SK-N-SH treated with all-trans-retinoic acid at 6 μM for 48 hours (cell line): ENCODE results near the gene CLEC2D.

ENCODE experiments used
- ATAC-seq: fragments of 200-7000 bp; cut with Tn5 transposase; 3 replicates; pipeline ENCODE4 v1.9.1; 2020; ENCODE audit warnings: mild to moderate bottlenecking, moderate library complexity
- ARNTL ChIP-seq: fragments of 450-650 bp; formaldehyde crosslinking; IDR thresholded peaks from 2 replicates; pipeline ENCODE4 v1.5.0; 2020; ENCODE audit warnings: low read depth, mild to moderate bottlenecking, moderate library complexity, borderline replicate concordance
- BACH2 ChIP-seq: fragments of 250-450 bp; sonication (Bioruptor Pico); IDR thresholded peaks from 2 replicates; pipeline ENCODE4 v1.9.0; 2021; ENCODE audit warnings: mild to moderate bottlenecking, borderline replicate concordance
- CSDC2 ChIP-seq: fragments of 250-450 bp; sonication (Bioruptor Pico); IDR thresholded peaks from 2 replicates; pipeline ENCODE4 v1.5.0; 2020; ENCODE audit warnings: mild to moderate bottlenecking, moderate library complexity
- ESRRG ChIP-seq: fragments of 250-450 bp; sonication (Bioruptor Pico); IDR thresholded peaks from 2 replicates; pipeline ENCODE4 v1.6.1; 2021; ENCODE audit warnings: mild to moderate bottlenecking
- GLIS3 ChIP-seq: fragments of 250-450 bp; sonication (Bioruptor Pico); IDR thresholded peaks from 2 replicates; pipeline ENCODE4 v1.5.0; 2020; ENCODE audit warnings: mild to moderate bottlenecking, moderate library complexity
- ISL1 ChIP-seq: fragments of 250-450 bp; sonication (Bioruptor Pico); IDR thresholded peaks from 2 replicates; pipeline ENCODE4 v2.1.2; 2022; ENCODE audit warnings: mild to moderate bottlenecking, moderate library complexity
- OSR1 ChIP-seq: fragments of 250-450 bp; sonication (Bioruptor Pico); IDR thresholded peaks from 2 replicates; pipeline ENCODE4 v1.8.0; 2022; ENCODE audit warnings: moderate library complexity, mild to moderate bottlenecking, inconsistent platforms
- PPARA ChIP-seq: fragments of 250-450 bp; sonication (Bioruptor Pico); IDR thresholded peaks from 2 replicates; pipeline ENCODE4 v1.5.0; 2020; ENCODE audit warnings: mild to moderate bottlenecking, borderline replicate concordance
- SNAI2 ChIP-seq: fragments of 250-450 bp; sonication (Bioruptor Pico); IDR thresholded peaks from 2 replicates; pipeline ENCODE4 v1.5.0; 2020; ENCODE audit warnings: mild to moderate bottlenecking, moderate library complexity
- TCF4 ChIP-seq: fragments of 250-450 bp; sonication (Bioruptor Pico); IDR thresholded peaks from 2 replicates; pipeline ENCODE4 v1.8.0; 2021; ENCODE audit warnings: mild to moderate bottlenecking, moderate library complexity, borderline replicate concordance
- TOX ChIP-seq: fragments of 250-450 bp; sonication (Bioruptor Pico); IDR thresholded peaks from 2 replicates; pipeline ENCODE4 v1.8.0; 2021; ENCODE audit warnings: mild to moderate bottlenecking, moderate library complexity, borderline replicate concordance
- ZC3H10 ChIP-seq: fragments of 250-450 bp; sonication (Bioruptor Pico); IDR thresholded peaks from 2 replicates; pipeline ENCODE4 v1.5.1; 2021; ENCODE audit warnings: mild to moderate bottlenecking, moderate library complexity
- ZFP3 ChIP-seq: fragments of 250-450 bp; sonication (Bioruptor Pico); IDR thresholded peaks from 2 replicates; pipeline ENCODE4 v1.5.0; 2020; ENCODE audit warnings: mild to moderate bottlenecking, moderate library complexity
- ZFP30 ChIP-seq: fragments of 450-650 bp; formaldehyde crosslinking; IDR thresholded peaks from 2 replicates; pipeline ENCODE4 v1.5.0; 2022; ENCODE audit warnings: mild to moderate bottlenecking, moderate library complexity
- ZNF8 ChIP-seq: fragments of 450-650 bp; formaldehyde crosslinking; IDR thresholded peaks from 2 replicates; pipeline ENCODE4 v1.5.0; 2020; ENCODE audit warnings: mild to moderate bottlenecking, moderate library complexity
- TF ChIP-seq, protein P1 (sequence below): fragments of 250-450 bp; sonication (Bioruptor Pico); IDR thresholded peaks from 2 replicates; pipeline ENCODE4 v1.5.1; 2021; ENCODE audit warnings: mild to moderate bottlenecking, moderate library complexity
- TF ChIP-seq, protein P2 (sequence below): fragments of 250-450 bp; sonication (Bioruptor Pico); IDR thresholded peaks from 2 replicates; pipeline ENCODE4 v1.5.1; 2020; ENCODE audit warnings: low read depth, mild to moderate bottlenecking, moderate library complexity
- TF ChIP-seq, protein P3 (sequence below): fragments of 250-450 bp; sonication (Bioruptor Pico); IDR thresholded peaks from 2 replicates; pipeline ENCODE4 v1.5.0; 2020; ENCODE audit warnings: mild to moderate bottlenecking, moderate library complexity
- TF ChIP-seq, protein P4 (sequence below): fragments of 250-450 bp; sonication (Bioruptor Pico); IDR thresholded peaks from 2 replicates; pipeline ENCODE4 v1.8.0; 2020; ENCODE audit warnings: mild to moderate bottlenecking, moderate library complexity, borderline replicate concordance
- TF ChIP-seq, protein P5 (sequence below): fragments of 250-450 bp; sonication (Bioruptor Pico); IDR thresholded peaks from 2 replicates; pipeline ENCODE4 v1.8.0; 2021; ENCODE audit warnings: low read depth, mild to moderate bottlenecking, moderate library complexity, borderline replicate concordance

CLEC2D gene

DNA sequence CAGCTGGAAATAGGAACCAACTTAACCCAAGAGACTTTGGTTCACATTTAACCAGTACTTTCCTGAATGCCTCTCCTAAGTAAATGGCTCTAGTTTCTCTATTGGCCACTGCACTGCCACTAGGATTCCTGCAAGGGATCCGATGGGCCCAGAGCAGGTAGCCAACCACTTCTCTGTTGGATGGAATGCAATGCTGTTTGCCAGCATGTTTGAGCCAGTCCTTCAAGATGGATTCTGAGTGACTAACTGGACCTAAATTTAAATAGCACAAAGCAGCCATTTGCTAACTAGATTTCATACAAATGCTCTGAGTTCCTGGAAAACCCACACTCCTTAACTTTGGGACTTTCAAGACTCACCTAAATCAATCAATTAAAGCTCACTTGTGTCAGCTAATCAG lies 9.5 kb upstream of the CLEC2D start:
- no peak for ATAC-seq
- TF ChIP-seq ISL1 (CRISPR knock-in tag) = no peak
- no peak for TF ChIP-seq ZFP30 (CRISPR knock-in tag)
- TF ChIP-seq ZFP3 (CRISPR knock-in tag) = no peak
- no peak for TF ChIP-seq CSDC2 (CRISPR knock-in tag)
- TF ChIP-seq GLIS3 (CRISPR knock-in tag) = no peak
- TF ChIP-seq, protein P1, sequence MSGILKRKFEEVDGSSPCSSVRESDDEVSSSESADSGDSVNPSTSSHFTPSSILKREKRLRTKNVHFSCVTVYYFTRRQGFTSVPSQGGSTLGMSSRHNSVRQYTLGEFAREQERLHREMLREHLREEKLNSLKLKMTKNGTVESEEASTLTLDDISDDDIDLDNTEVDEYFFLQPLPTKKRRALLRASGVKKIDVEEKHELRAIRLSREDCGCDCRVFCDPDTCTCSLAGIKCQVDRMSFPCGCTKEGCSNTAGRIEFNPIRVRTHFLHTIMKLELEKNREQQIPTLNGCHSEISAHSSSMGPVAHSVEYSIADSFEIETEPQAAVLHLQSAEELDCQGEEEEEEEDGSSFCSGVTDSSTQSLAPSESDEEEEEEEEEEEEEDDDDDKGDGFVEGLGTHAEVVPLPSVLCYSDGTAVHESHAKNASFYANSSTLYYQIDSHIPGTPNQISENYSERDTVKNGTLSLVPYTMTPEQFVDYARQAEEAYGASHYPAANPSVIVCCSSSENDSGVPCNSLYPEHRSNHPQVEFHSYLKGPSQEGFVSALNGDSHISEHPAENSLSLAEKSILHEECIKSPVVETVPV (CRISPR knock-in tag) = no peak
- no peak for TF ChIP-seq OSR1 (CRISPR knock-in tag)
- no peak for TF ChIP-seq TOX
- TF ChIP-seq ARNTL (CRISPR knock-in tag) = no peak
- TF ChIP-seq ESRRG (CRISPR knock-in tag) = no peak
- TF ChIP-seq, protein P2, sequence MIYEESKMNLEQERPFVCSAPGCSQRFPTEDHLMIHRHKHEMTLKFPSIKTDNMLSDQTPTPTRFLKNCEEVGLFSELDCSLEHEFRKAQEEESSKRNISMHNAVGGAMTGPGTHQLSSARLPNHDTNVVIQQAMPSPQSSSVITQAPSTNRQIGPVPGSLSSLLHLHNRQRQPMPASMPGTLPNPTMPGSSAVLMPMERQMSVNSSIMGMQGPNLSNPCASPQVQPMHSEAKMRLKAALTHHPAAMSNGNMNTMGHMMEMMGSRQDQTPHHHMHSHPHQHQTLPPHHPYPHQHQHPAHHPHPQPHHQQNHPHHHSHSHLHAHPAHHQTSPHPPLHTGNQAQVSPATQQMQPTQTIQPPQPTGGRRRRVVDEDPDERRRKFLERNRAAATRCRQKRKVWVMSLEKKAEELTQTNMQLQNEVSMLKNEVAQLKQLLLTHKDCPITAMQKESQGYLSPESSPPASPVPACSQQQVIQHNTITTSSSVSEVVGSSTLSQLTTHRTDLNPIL (CRISPR knock-in tag) = no peak
- TF ChIP-seq ZC3H10 (CRISPR knock-in tag) = no peak
- no peak for TF ChIP-seq ZNF8
- no peak for TF ChIP-seq SNAI2
- TF ChIP-seq, protein P3, sequence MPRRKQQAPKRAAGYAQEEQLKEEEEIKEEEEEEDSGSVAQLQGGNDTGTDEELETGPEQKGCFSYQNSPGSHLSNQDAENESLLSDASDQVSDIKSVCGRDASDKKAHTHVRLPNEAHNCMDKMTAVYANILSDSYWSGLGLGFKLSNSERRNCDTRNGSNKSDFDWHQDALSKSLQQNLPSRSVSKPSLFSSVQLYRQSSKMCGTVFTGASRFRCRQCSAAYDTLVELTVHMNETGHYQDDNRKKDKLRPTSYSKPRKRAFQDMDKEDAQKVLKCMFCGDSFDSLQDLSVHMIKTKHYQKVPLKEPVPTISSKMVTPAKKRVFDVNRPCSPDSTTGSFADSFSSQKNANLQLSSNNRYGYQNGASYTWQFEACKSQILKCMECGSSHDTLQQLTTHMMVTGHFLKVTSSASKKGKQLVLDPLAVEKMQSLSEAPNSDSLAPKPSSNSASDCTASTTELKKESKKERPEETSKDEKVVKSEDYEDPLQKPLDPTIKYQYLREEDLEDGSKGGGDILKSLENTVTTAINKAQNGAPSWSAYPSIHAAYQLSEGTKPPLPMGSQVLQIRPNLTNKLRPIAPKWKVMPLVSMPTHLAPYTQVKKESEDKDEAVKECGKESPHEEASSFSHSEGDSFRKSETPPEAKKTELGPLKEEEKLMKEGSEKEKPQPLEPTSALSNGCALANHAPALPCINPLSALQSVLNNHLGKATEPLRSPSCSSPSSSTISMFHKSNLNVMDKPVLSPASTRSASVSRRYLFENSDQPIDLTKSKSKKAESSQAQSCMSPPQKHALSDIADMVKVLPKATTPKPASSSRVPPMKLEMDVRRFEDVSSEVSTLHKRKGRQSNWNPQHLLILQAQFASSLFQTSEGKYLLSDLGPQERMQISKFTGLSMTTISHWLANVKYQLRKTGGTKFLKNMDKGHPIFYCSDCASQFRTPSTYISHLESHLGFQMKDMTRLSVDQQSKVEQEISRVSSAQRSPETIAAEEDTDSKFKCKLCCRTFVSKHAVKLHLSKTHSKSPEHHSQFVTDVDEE (CRISPR knock-in tag) = no peak
- no peak for TF ChIP-seq BACH2 (CRISPR knock-in tag)
- TF ChIP-seq TCF4 (CRISPR knock-in tag) = no peak
- TF ChIP-seq, protein P4, sequence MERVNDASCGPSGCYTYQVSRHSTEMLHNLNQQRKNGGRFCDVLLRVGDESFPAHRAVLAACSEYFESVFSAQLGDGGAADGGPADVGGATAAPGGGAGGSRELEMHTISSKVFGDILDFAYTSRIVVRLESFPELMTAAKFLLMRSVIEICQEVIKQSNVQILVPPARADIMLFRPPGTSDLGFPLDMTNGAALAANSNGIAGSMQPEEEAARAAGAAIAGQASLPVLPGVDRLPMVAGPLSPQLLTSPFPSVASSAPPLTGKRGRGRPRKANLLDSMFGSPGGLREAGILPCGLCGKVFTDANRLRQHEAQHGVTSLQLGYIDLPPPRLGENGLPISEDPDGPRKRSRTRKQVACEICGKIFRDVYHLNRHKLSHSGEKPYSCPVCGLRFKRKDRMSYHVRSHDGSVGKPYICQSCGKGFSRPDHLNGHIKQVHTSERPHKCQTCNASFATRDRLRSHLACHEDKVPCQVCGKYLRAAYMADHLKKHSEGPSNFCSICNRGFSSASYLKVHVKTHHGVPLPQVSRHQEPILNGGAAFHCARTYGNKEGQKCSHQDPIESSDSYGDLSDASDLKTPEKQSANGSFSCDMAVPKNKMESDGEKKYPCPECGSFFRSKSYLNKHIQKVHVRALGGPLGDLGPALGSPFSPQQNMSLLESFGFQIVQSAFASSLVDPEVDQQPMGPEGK (CRISPR knock-in tag) = no peak
- no peak for TF ChIP-seq PPARA (CRISPR knock-in tag)
- TF ChIP-seq, all 23 proteins: peak for 0

DNA sequence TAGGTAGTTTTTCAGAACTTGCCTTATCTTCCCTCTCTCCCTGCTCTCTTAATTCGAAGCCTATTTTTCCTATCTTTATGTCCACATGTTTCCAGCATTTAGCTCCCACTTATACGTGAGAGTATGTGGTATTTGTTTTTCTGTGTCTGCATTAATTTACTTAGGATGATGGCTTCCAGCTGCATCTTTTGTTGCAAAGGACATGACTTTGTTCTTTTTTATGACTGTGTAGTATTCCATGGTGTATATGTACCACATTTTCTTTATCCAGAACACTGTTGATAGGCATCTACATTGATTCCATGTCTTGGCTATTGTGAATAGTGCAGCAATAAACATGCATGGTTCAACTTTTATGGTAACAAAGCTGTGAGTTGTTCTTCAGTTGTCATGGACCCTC lies 7.8 kb upstream of the CLEC2D start:
- no peak; the same call in 1 of the 2 replicates for TF ChIP-seq ZNF8
- TF ChIP-seq BACH2 (CRISPR knock-in tag) = no peak
- no peak for TF ChIP-seq ZFP30 (CRISPR knock-in tag)
- TF ChIP-seq, protein P2 (CRISPR knock-in tag) = no peak
- TF ChIP-seq ISL1 (CRISPR knock-in tag) = no peak
- TF ChIP-seq PPARA (CRISPR knock-in tag) = no peak

DNA sequence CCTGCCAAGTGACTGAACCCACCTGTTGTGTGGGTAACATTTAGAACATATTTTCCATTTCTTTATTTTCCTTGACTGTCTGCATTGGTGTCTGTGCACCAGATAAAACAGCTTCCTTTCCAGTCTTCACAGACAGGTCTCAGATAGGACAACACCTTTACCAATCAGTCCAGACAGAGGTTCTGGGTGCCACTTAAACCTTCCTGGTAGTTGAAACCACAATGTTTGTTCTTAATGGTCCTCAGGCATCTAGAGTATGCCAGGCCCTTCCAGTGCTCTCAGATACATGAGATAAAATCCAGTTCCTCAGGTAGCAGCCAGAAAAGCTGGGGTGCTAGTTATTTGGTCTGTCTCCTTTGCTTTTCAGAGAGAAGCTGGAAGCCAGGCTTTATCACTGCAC lies 7.0 kb upstream of the CLEC2D start:
- ATAC-seq = no peak
- TF ChIP-seq ZC3H10 (CRISPR knock-in tag) (no peak), TOX (no peak), ZFP3 (CRISPR knock-in tag) (no peak), ARNTL (CRISPR knock-in tag) (no peak), CSDC2 (CRISPR knock-in tag) (no peak), GLIS3 (CRISPR knock-in tag) (no peak), BACH2 (CRISPR knock-in tag) (no peak), ESRRG (CRISPR knock-in tag) (no peak), OSR1 (CRISPR knock-in tag) (no peak), ISL1 (CRISPR knock-in tag) (no peak)
- TF ChIP-seq, protein P5, sequence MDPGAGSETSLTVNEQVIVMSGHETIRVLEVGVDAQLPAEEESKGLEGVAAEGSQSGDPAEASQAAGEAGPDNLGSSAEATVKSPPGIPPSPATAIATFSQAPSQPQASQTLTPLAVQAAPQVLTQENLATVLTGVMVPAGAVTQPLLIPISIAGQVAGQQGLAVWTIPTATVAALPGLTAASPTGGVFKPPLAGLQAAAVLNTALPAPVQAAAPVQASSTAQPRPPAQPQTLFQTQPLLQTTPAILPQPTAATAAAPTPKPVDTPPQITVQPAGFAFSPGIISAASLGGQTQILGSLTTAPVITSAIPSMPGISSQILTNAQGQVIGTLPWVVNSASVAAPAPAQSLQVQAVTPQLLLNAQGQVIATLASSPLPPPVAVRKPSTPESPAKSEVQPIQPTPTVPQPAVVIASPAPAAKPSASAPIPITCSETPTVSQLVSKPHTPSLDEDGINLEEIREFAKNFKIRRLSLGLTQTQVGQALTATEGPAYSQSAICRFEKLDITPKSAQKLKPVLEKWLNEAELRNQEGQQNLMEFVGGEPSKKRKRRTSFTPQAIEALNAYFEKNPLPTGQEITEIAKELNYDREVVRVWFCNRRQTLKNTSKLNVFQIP (CRISPR knock-in tag) = no peak
- TF ChIP-seq, protein P4 (CRISPR knock-in tag) = no peak
- TF ChIP-seq, protein P3 (CRISPR knock-in tag) = no peak

More for the DNA sequence above, 7.8 kb upstream of the CLEC2D start:
- ATAC-seq = no peak
